DMS114 treated with DMSO at 0.1 percent for 48 hours (cell line): ENCODE data around the gene MAP4.
"Not testable (repeated sequence)": the region's sequence is repeated elsewhere in the genome, so short reads cannot be mapped to it uniquely, and the experiment has no call there.

Source experiments
- DNase-seq: peaks from one replicate; lab custom pipeline; 2025; ENCODE audit not compliant: unreplicated experiment; lab: John Stamatoyannopoulos, UW

Gene MAP4

GRCh38 chr3:48018841-48019240, 2.6 kb upstream of the MAP4 start:
- no peak for DNase-seq

DNA sequence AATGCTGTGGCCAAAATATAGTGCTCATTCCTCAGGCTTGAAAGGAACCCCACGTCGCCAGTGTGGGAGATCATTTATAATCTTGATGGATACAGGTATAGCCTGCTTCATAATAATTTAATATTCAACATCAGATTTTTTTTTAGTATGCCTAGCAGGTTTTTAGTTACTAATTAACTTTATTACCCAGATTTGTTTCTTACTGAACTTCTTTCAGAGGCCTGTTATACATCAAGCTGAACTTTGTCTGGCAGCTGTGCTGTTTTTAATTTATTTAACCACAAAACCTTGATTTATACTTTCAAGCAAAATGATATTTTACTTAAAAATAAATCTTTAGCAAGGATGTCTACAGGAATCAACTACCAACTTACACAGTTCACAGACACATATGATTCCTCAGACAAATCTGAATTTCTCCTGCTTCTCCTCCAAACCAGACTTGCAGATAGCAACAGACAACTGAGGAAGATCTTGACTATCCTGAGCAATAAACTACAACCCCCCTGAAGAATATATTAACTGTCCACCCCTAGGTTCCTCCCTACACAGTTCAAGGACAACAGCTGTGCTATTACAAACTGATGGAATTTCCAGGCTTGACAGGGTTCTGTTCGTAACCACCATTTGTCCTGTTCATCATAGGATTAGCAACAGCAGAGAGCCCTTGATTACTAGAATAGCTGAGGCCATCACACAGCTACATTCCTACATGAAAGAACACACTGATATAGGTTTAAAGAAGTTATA, 610 bp downstream of the MAP4 start:
- DNase-seq, result no peak

DNA sequence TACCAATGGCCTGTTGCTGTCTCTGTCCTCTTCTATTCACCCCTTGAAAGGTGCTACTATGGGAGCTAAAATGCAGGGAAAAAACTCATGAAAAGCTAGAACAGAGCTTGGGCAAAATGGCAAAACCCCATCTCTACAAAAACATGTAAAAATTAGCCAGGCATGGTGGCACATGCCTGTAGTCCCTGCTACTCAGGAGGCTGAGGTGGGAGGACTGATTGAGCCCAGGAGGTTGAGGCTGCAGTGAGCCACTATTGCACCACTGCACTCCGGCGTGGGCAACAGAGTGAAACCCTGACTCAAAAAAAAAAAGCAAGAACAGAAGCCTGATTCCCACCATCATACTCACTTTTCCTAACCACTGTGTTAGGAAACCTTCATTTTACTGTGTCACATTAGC, 1.9 kb downstream of the MAP4 start:
- DNase-seq, result no peak

DNA sequence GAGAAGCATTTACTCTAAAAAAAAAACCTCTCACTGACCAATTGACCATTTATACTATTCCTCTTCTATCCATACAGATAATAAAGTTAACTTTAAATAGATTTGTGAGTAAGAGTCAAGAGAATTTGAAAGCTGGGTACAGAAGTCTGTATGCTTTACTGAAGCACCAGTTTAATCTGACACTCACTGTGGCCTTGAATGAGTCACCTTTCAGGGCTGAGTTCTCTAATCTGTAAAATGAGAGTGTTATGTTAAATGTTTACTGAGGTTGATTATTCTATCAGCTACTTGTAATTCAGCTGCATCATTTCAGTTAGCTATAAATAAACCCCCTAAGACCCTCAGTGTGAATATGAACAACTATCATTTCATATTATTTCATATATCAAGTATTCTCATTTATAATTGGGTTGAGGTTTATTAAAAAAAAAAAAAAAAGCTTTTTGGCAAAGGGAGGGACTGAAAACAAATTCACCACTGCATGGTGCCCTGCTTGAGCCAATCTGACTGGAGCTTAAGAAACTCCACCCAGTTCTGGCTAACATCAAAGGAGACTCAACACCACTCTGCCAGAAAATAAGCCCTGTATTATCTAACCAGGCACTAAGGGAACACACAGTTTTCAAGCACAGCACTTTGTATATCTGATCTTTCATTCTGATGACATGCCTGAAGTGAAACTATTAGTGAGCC, 2.8 kb downstream of the MAP4 start:
- no peak for DNase-seq

- DNase-seq, result no peak
Measured at GRCh38 chr3:48012659-48013058, 3.6 kb downstream of the MAP4 start.

DNA sequence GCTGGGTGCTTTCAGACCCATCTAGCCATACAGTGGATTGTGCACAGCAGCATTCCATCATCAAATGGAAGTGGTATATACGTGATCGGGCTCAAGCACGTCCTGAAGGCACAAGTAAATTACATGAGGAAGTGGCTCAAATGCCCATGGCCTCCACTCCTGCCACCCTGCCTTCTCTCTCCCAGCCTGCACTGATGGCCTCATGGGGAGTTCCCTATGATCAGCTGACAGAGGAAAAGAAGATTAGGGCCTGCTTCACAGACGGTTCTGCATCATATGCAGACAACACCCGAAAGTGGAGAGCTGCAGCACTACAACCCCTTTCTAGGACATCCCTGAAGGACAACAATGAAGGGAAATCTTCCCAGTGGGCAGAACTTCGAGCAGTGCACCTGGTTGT, 8.2 kb downstream of the MAP4 start:
- not testable (repeated sequence) for DNase-seq

DNA sequence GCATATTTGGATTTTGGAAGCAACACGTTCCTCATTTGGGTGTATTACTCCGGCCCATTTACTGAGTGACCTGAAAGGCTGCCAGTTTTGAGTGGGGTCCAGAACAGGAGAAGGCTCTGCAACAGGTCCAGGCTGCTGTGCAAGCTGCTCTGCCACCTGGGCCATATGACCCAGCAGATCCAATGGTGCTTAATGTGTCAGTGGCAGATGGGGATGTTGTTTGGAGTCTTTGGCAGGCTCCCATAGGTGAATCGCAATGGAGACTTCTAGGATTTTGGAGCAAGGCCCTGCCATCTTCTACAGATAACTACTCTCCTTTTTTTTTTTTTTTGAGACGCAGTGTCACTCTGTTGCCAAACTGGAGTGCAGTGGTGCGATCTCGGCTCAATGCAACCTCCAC, 8.9 kb downstream of the MAP4 start:
- not testable (repeated sequence) for DNase-seq

- not testable (repeated sequence) for DNase-seq
Measured at GRCh38 chr3:48006794-48007193, 9.4 kb downstream of the MAP4 start.

GRCh38 chr3:48004694-48005093, 11.5 kb downstream of the MAP4 start:
- DNase-seq, result no peak

DNA sequence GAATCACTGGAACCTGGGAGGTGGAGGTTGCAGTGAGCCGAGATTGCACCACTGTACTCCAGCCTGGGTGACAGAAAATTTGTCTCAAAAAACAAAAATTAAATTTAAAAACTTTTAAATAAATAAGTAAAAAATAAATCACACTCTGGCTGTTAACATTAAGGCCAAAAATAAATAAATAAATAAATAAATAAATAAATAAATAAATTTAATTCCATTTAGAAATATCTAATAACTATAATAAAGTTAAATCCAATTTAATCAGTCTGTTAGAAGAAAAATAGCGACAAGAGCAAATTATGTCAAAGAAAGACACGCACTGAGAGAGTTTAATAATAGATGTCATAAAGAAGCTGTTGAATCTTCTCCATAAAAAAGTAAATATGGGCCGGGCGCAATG, 13.4 kb downstream of the MAP4 start:
- DNase-seq, result no peak

DNA sequence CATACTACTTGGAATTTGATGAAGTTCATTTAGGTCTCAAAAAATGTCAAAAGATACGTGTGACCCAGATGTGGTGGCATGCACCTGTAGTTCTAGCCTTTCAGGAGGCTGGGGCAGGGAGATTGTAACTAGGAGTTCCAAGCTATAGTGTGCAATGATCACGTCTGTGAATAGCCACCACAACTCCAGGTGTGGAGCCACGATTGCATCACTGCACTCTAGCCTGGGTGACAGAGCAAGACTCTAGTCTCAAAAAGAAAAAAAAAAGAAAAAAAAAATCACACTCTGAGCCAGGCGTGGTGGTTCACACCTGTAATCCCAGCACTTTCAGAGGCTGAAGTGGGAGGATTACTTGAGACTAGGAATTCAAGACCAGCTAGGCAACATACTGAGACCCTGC, 14.2 kb downstream of the MAP4 start:
- no peak for DNase-seq

DNA sequence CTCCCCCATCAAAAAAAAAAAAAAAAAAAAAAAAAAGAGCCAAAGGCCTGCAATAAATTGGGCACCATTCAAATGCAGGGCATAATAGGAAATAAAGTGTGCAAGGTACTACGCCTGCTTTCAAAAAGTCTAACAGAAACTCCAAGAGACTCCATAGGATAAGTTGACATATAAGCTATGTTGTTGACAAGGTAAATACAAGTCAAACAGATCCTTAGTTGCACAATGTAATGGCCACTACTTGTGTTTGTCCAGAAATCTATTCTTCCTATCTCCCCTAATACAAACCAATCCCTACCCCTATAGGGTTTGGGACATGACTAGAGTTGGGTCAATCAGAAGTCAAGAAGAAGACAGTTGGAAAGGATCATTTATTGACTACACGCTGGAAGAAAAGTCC, 16.0 kb downstream of the MAP4 start:
- no peak for DNase-seq

DNA sequence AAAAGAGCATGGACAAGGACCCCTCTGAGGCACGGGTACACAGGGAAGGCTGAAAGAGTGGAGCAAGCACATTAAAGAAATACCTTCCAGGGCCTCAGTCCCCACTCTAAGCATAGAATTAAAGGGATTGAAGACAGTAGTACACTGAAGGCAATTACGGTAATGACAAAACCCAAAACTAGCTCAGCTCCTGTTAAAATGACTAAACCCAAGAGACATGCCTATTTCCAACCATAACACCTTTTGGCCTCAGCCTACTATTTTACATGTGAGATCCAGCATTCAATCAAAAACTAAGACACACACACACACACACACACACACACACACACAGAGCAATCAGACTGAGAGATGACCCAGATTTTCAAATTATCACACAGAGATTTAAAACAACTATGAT, 19.8 kb downstream of the MAP4 start:
- no peak for DNase-seq

DNA sequence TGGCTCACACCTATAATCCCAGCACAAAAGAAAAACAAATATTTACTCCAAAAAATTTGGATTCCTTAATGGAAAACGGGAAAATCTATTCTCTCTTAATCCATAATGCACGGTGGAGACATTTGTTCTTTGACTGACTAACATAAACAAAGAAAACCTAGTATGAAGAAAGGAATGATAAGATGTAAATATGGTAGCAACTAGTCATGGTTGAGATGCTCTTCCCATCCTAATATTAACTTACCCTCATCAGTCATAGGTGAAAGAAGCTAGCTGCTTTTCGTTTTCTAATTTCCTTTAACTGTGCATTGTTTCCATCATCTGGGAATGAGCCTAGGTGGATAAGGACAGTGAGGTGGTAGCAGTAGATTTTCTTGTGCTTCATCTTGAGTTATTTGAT, 22.0 kb downstream of the MAP4 start:
- DNase-seq, result no peak

DNA sequence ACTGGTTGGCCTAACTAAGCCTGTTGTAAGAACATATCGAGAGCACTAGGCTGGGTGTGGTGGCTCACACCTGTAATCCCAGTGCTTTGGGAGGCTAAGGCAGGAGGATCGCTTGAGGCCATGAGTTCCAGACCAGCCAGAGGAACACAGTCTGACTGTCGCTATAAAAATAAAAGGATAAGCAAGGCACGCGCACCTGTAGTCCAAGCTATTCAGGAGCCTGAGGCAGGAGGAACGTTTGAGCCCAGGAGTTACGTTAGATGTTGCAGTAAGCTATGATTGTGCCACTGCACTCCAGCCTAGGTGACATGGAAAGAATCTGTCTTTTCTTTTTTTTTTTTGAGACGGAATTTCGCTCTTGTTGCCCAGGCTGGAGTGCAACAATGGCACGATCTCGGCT, 24.9 kb downstream of the MAP4 start:
- no peak for DNase-seq

- DNase-seq, result peak; percentile 55
Measured at GRCh38 chr3:47989981-47990440, 26.2 kb downstream of the MAP4 start.

GRCh38 chr3:47985381-47985780, 30.8 kb downstream of the MAP4 start:
- DNase-seq, result no peak

GRCh38 chr3:47984075-47984728, 32.0 kb downstream of the MAP4 start:
- no peak for DNase-seq

- no peak for DNase-seq
Measured at GRCh38 chr3:47980795-47981194, 35.4 kb downstream of the MAP4 start.

DNA sequence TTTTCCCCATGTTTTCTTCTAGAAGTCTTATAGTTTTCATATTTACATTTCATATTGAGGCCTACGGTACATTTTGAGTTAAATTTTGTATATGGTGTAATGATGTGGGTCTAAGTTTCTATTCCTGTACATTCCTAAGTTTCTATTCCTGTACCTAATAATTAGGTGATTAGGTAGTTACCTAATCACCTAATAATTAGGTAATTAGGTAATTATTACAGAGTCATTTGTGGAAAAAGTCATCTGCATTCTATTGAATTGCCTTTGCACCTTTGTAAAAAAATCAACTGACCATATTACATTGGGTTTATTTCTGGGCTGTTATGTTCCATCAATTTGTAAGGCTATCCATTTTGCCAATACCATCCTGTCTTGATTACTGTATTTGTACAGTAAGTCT, 37.1 kb downstream of the MAP4 start:
- no peak for DNase-seq

DNA sequence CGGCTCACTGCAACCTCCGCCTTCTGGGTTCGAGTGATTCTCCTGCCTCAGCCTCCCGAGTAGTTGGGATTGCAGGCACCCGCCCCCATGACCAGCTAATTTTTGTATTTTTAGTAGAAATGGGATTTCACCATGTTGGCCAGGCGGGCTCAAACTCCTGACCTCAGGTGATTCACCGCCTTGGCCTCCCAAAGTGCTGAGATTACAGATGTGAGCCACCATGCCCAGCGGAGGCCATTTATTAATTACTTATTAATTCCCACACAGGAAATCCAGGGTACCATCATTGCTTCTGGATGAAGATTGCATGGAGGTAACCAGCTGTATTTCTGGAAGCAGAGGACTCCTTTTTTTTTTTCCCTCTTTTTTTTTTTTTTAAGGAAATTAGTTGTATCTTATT, 37.8 kb downstream of the MAP4 start:
- no peak for DNase-seq

DNA sequence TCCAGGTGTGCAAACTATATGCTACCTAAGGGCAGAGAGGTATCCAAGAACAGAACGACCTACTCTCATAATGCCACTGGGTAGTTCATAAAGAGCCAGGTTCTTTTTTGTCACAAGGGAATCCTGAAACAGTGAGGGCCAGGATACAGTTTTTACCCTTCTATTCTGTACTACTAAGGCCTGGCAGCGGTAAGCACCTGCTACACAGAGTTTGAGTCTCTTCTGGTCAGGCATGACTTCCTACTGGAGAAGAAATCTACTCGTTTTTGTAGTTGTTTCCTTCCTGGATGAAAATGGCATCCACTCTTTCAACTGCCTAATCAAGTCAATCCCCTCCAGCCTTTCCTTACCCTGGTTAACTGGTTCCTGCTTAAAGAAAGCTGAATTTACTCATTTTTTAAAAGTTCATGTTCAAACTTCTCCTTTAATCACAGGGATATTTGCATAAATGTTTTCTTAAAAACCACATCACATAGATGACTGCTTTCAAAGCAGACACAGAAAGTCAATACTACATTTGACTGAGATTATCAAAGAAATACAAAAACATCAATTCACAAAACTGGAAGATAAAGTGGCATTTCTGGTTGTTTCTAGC, 40.0 kb downstream of the MAP4 start:
- DNase-seq, result no peak
